Uterus (tissue), 2 donors: ENCODE data around the gene SZT2.

Experiments
- CTCF ChIP-seq, 4 experiments: fragments of 200-600 bp in 2 of 4; fragments of 450-650 bp in 2 of 4; sonication (generic) in 2 of 4; IDR thresholded peaks; one replicate each; pipeline ENCODE4 v1.5.1; 2016 to 2019; ENCODE audit warnings: antibody characterized with exemption in 4 of 4, mild to moderate bottlenecking in 2 of 4, moderate library complexity in 1 of 4
- POLR2A ChIP-seq, 2 donors: fragments of 450-650 bp; IDR thresholded peaks; one replicate each; pipeline ENCODE4 v1.6.1; 2016; ENCODE audit warnings: antibody characterized with exemption in 2 of 2, mild to moderate bottlenecking in 1 of 2, moderate library complexity in 1 of 2

- TF ChIP-seq POLR2A (IDR thresholded peaks at IDR 0.05) (peak in 1 of 2 donors; percentile 10), CTCF (IDR thresholded peaks at IDR 0.05) (no peak)
Observed at GRCh38 chr1:43358746-43359693, 30.7 kb upstream of the SZT2 start, which contains the start of gene CDC20.
